GM18873 (cell line): ENCODE measurements around the gene SHB.
A peak's percentile ranks its signal among the peaks of the same experiment; 100 is the strongest.
"Not testable (repeated sequence)": the region's sequence is repeated elsewhere in the genome, so short reads cannot be mapped to it uniquely, and the experiment has no call there.

Experiments
- ATAC-seq: cut with Tn5 transposase; IDR thresholded peaks from one replicate; pipeline ENCODE4 v1.9.1; 2021; ENCODE audit warnings: mild to moderate bottlenecking, moderate library complexity, moderate number of reproducible peaks; ENCODE audit not compliant: unreplicated experiment, low FRiP score

The SHB gene

GRCh38 chr9:37911271-37911681, 157.8 kb downstream of the SHB start:
- no peak for ATAC-seq

GRCh38 chr9:37910271-37910670, 158.8 kb downstream of the SHB start:
- ATAC-seq: no peak

GRCh38 chr9:37909836-37910235, 159.2 kb downstream of the SHB start:
- not testable (repeated sequence) for ATAC-seq

- ATAC-seq: no peak
Measured at GRCh38 chr9:37909326-37909725, 159.7 kb downstream of the SHB start.

- ATAC-seq: no peak
Measured at GRCh38 chr9:37908698-37909186, 160.3 kb downstream of the SHB start.

GRCh38 chr9:37908283-37908682, 160.7 kb downstream of the SHB start:
- ATAC-seq: no peak

GRCh38 chr9:37906312-37907239, 162.5 kb downstream of the SHB start:
- ATAC-seq: no peak

- no peak for ATAC-seq
Measured at GRCh38 chr9:37905776-37906175, 163.3 kb downstream of the SHB start.

GRCh38 chr9:37905131-37905505, 163.9 kb downstream of the SHB start:
- no peak for ATAC-seq

GRCh38 chr9:37904445-37905130, 164.4 kb downstream of the SHB start:
- ATAC-seq: no peak

GRCh38 chr9:37903647-37904444, 165.2 kb downstream of the SHB start, which contains the start of gene SLC25A51:
SLC25A51 (minus strand) TSS chr9:37904127; CDS start chr9:37888550, 15,577 bp downstream.
- ATAC-seq: peak; percentile 84

- ATAC-seq: peak; percentile 6
Measured at GRCh38 chr9:37902796-37903646, 166.0 kb downstream of the SHB start.

GRCh38 chr9:37902131-37902530, 166.9 kb downstream of the SHB start:
- ATAC-seq: no peak

GRCh38 chr9:37899041-37899440, 170.0 kb downstream of the SHB start:
- ATAC-seq: no peak

GRCh38 chr9:37897665-37898064, 171.4 kb downstream of the SHB start:
- ATAC-seq: no peak

- no peak for ATAC-seq
Measured at GRCh38 chr9:37892063-37892462, 177.0 kb downstream of the SHB start.

GRCh38 chr9:37891042-37891441, 178.0 kb downstream of the SHB start:
- not testable (repeated sequence) for ATAC-seq

- ATAC-seq: no peak
Measured at GRCh38 chr9:37889536-37889935, 179.5 kb downstream of the SHB start.

- not testable (repeated sequence) for ATAC-seq
Measured at GRCh38 chr9:37887977-37888583, 180.9 kb downstream of the SHB start.
